Measurements from ENCODE around the gene CDC42BPA. TPM values are rescaled to one million over a fixed set of nuclear protein-coding genes. Genes with fewer than 3 reads are reported as not detected.

The CDC42BPA gene
- polyA plus RNA-seq, 1 donor from 2014 or later = 22.9 TPM

DNA sequence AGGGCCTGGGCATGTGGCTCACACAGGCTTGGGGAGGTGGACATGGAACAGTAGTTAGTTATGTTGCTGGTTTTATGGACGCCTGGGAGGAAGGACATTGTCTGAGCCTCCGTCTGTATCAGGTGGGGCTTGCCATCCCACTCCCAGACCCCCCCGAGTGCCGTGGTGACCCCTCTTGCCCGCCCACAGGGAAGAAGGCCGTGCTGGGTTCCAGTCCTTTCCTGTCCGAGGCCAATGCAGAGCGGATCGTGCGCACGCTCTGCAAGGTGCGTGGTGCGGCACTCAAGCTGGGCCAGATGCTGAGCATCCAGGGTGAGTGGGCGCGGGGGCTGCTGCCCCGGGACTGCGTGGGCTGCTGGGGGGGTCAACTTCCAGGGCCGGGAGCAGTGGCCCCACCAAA is 336.5 kb downstream of the CDC42BPA start:
- Histone ChIP-seq H3K4me3 (ENCODE audit: low read length) (no peak overlapping the region), H3K9me3 (ENCODE audit: low read length) (no peaks in the 10 kb centered on the region), H3K79me2 (replicated peaks; ENCODE audit: insufficient read depth, low read length) (no peaks in the 10 kb centered on the region), H3F3A (ENCODE audit: insufficient read depth, low read length, poor library complexity, severe bottlenecking) (no peaks in the 10 kb centered on the region), H4K20me1 (ENCODE audit: insufficient read depth) (no peaks in the 10 kb centered on the region), H3K27ac (ENCODE audit: low read length) (no peak overlapping the region), H3K9ac (ENCODE audit: low read length) (no peak overlapping the region), H3K4me2 (ENCODE audit: low read length) (no peak overlapping the region), H3K9me2 (ENCODE audit: insufficient read depth, low read length) (no peaks in the 10 kb centered on the region), H3K27me3 (ENCODE audit: insufficient read depth, low read depth, low read length) (no peaks in the 10 kb centered on the region), H2AFZ (ENCODE audit: low read depth, low read length) (no peak overlapping the region), H3K36me3 (ENCODE audit: insufficient read depth, low read length) (no peaks in the 10 kb centered on the region)
- TF ChIP-seq MXI1 (conservative IDR thresholded peaks at IDR 0.05; ENCODE audit: poor library complexity, severe bottlenecking) = no peak
- TF ChIP-seq, protein P1, sequence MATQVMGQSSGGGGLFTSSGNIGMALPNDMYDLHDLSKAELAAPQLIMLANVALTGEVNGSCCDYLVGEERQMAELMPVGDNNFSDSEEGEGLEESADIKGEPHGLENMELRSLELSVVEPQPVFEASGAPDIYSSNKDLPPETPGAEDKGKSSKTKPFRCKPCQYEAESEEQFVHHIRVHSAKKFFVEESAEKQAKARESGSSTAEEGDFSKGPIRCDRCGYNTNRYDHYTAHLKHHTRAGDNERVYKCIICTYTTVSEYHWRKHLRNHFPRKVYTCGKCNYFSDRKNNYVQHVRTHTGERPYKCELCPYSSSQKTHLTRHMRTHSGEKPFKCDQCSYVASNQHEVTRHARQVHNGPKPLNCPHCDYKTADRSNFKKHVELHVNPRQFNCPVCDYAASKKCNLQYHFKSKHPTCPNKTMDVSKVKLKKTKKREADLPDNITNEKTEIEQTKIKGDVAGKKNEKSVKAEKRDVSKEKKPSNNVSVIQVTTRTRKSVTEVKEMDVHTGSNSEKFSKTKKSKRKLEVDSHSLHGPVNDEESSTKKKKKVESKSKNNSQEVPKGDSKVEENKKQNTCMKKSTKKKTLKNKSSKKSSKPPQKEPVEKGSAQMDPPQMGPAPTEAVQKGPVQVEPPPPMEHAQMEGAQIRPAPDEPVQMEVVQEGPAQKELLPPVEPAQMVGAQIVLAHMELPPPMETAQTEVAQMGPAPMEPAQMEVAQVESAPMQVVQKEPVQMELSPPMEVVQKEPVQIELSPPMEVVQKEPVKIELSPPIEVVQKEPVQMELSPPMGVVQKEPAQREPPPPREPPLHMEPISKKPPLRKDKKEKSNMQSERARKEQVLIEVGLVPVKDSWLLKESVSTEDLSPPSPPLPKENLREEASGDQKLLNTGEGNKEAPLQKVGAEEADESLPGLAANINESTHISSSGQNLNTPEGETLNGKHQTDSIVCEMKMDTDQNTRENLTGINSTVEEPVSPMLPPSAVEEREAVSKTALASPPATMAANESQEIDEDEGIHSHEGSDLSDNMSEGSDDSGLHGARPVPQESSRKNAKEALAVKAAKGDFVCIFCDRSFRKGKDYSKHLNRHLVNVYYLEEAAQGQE (IDR thresholded peaks at IDR 0.05; ENCODE audit: borderline replicate concordance) = no peak
- TF ChIP-seq, protein P2, sequence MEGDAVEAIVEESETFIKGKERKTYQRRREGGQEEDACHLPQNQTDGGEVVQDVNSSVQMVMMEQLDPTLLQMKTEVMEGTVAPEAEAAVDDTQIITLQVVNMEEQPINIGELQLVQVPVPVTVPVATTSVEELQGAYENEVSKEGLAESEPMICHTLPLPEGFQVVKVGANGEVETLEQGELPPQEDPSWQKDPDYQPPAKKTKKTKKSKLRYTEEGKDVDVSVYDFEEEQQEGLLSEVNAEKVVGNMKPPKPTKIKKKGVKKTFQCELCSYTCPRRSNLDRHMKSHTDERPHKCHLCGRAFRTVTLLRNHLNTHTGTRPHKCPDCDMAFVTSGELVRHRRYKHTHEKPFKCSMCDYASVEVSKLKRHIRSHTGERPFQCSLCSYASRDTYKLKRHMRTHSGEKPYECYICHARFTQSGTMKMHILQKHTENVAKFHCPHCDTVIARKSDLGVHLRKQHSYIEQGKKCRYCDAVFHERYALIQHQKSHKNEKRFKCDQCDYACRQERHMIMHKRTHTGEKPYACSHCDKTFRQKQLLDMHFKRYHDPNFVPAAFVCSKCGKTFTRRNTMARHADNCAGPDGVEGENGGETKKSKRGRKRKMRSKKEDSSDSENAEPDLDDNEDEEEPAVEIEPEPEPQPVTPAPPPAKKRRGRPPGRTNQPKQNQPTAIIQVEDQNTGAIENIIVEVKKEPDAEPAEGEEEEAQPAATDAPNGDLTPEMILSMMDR (IDR thresholded peaks at IDR 0.05; ENCODE audit: poor library complexity, severe bottlenecking) = no peak
- no peak for TF ChIP-seq POLR2AphosphoS5 (IDR thresholded peaks at IDR 0.05)
- TF ChIP-seq SMC3 (conservative IDR thresholded peaks at IDR 0.05; ENCODE audit: poor library complexity) = no peak
- no peak for TF ChIP-seq TAF1 (IDR thresholded peaks at IDR 0.05; ENCODE audit: low read depth)
- TF ChIP-seq RAD21 (conservative IDR thresholded peaks at IDR 0.05) = no peak
- no peak for TF ChIP-seq EP300 (conservative IDR thresholded peaks at IDR 0.05; ENCODE audit: poor library complexity, severe bottlenecking)
- TF ChIP-seq EZH2 (IDR thresholded peaks at IDR 0.05; ENCODE audit: borderline replicate concordance, insufficient read depth, low read length, poor library complexity, severe bottlenecking) = no peak

DNA sequence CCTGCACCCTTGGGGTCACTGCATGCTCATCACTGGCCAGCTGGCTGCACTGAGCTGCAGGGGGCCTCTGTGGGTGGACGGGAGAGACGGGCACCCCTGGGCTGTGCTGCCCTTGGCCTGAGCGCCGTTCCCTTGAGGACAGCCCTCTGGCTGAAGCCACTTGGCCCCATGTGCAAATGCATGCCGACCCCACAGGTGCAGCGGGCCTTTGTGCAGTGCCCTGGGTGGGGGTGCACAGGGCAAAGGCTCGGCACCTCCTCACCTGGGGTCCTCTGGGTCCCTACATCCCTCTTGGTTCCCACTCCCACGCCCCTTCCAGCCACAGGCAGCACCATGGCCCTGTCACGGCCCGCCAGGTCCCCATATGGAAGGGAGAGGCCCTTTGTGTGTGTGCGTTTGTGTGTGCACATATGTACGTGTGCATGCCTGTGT is 336.9 kb downstream of the CDC42BPA start:
- TF ChIP-seq SMC3 (conservative IDR thresholded peaks at IDR 0.05; ENCODE audit: poor library complexity) (no peak), POLR2AphosphoS5 (IDR thresholded peaks at IDR 0.05) (no peak), EZH2 (IDR thresholded peaks at IDR 0.05; ENCODE audit: borderline replicate concordance, insufficient read depth, low read length, poor library complexity, severe bottlenecking) (no peak), MXI1 (conservative IDR thresholded peaks at IDR 0.05; ENCODE audit: poor library complexity, severe bottlenecking) (no peak), EP300 (conservative IDR thresholded peaks at IDR 0.05; ENCODE audit: poor library complexity, severe bottlenecking) (no peak), TAF1 (IDR thresholded peaks at IDR 0.05; ENCODE audit: low read depth) (no peak), RAD21 (conservative IDR thresholded peaks at IDR 0.05) (no peak)
- TF ChIP-seq, protein P2 (IDR thresholded peaks at IDR 0.05; ENCODE audit: poor library complexity, severe bottlenecking) = no peak
- TF ChIP-seq, protein P1 (IDR thresholded peaks at IDR 0.05; ENCODE audit: borderline replicate concordance) = no peak
- Histone ChIP-seq H3F3A (ENCODE audit: insufficient read depth, low read length, poor library complexity, severe bottlenecking) (no peaks in the 10 kb centered on the region), H3K79me2 (replicated peaks; ENCODE audit: insufficient read depth, low read length) (no peaks in the 10 kb centered on the region), H3K9ac (ENCODE audit: low read length) (no peak overlapping the region), H3K4me2 (ENCODE audit: low read length) (no peak overlapping the region), H3K36me3 (ENCODE audit: insufficient read depth, low read length) (no peaks in the 10 kb centered on the region), H3K9me2 (ENCODE audit: insufficient read depth, low read length) (no peaks in the 10 kb centered on the region), H3K27me3 (ENCODE audit: insufficient read depth, low read depth, low read length) (no peaks in the 10 kb centered on the region), H3K27ac (ENCODE audit: low read length) (no peak overlapping the region), H3K9me3 (ENCODE audit: low read length) (no peaks in the 10 kb centered on the region), H3K4me3 (ENCODE audit: low read length) (no peak overlapping the region), H4K20me1 (ENCODE audit: insufficient read depth) (no peaks in the 10 kb centered on the region), H2AFZ (ENCODE audit: low read depth, low read length) (no peak overlapping the region)
